K562 (cell line): ENCODE results near the gene ECE2. TPM values are rescaled to one million over a fixed set of nuclear protein-coding genes. Genes with fewer than 3 reads are reported as not detected.

Experiments used
- BRF1 ChIP-seq: IDR thresholded peaks from 3 replicates; pipeline ENCODE4 v1.6.1; 2011; ENCODE audit warnings: borderline replicate concordance, mild to moderate bottlenecking; ENCODE audit not compliant: insufficient read length; ENCODE audit errors: extremely low read depth
- DDX20 ChIP-seq: fragments of 450-650 bp; IDR thresholded peaks from 2 replicates; pipeline ENCODE4 v1.6.1; 2016; ENCODE audit warnings: missing genetic modification characterization, low read depth, mild to moderate bottlenecking, missing compliant biosample characterization, moderate library complexity
- FOSL1 ChIP-seq: fragments of 200-800 bp; sonication (Bioruptor generic); conservative IDR thresholded peaks from 2 replicates; pipeline ENCODE4 v1.6.1; 2016; ENCODE audit warnings: missing genetic modification characterization, missing compliant biosample characterization
- TEAD1 ChIP-seq, 2 experiments: fragments of 450-650 bp in 1 of 2; sonication (generic) in 1 of 2; formaldehyde crosslinking; IDR thresholded peaks; 2 replicates each; pipeline versions ENCODE4 v1.4.0 to v1.8.0; 2020 to 2022; ENCODE audit warnings: mild to moderate bottlenecking in 2 of 2, missing genetic modification reagents in 1 of 2
- polyA plus RNA-seq, 8 experiments: library from polyadenylated mRNA; depleted of rRNA in 4 of 8; stranded (reverse) in 5 of 8; unstranded in 3 of 8; fragments of >200 nt; fragmentation: Nextera tagmentation in 2 of 8; fragmentation: Illumina TruSeq in 1 of 8; extraction: Ambion mirVana in 2 of 8; extraction: Trizol in 1 of 8; gene quantifications; 2 replicates each; pipeline versions ENCODE4 v1.2.1 to v1.2.3, GENCODE V29; 2011 to 2014; ENCODE audit warnings: inconsistent platforms in 1 of 8, missing spikeins in 1 of 8
- total RNA-seq, 7 experiments: library from RNA; depleted of rRNA in 6 of 7; stranded (reverse); fragments of >200 nt in 6 of 7; fragmentation: Illumina TruSeq in 2 of 7; extraction: Trizol in 2 of 7; gene quantifications; 2 replicates each; pipeline versions ENCODE4 v1.2.1 to v1.2.3, GENCODE V29; 2011 to 2021; ENCODE audit warnings: low replicate concordance in 1 of 7
- TF ChIP-seq, protein P1 (sequence below): fragments of 450-650 bp; IDR thresholded peaks from 2 replicates; pipeline ENCODE4 v1.6.1; 2016; ENCODE audit warnings: mild to moderate bottlenecking, moderate library complexity
- TF ChIP-seq, protein P2 (sequence below): sonication (generic); formaldehyde crosslinking; IDR thresholded peaks from 2 replicates; pipeline ENCODE4 v1.8.0; 2022; ENCODE audit warnings: mild to moderate bottlenecking, low read depth, missing genetic modification reagents

ECE2 gene
- total and polyA plus RNA-seq, 9 of the 15 experiments (the other 6 are each of a cell fraction or from before 2014, with no cell fraction given) = not detected

DNA sequence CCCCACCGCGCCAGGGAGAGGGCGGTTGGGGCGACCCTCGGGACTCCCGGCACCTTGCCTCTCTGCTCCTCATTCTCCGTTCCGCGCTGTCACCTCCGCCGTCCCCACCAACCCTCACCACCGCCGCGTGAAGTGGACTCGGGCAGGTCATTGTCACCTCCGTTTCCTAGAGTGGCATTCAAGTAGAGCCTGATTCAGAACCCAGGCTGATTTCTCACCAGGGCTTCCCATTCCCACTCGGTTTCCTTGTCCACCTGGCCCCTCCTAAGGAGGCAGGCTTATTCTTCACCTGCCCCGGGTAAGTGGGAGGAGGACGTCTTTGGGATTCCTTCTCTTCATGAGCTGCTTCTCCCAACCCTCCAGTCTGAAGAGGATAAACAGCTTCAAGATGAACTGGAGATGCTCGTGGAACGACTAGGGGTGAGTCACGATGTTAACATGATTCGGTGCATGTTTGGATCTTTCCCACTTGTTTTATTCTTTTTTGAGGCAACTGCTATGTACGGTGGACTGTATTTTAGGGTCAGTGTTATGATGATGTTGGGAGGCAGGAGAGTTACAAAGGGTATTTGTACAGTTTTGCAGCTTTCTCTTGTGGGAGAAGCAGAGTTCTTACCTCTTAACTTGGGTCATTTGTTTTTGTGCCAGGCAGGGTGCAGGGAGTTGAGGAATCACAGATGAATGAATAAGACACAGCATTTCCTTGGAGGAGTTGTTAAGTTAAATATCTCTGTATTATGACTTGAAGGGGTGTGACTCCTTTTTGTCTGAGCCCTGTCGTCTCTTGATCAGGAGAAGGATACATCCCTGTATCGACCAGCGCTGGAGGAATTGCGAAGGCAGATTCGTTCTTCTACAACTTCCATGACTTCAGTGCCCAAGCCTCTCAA lies 23.9 kb downstream of the ECE2 start (continued):
- TF ChIP-seq, protein P1, sequence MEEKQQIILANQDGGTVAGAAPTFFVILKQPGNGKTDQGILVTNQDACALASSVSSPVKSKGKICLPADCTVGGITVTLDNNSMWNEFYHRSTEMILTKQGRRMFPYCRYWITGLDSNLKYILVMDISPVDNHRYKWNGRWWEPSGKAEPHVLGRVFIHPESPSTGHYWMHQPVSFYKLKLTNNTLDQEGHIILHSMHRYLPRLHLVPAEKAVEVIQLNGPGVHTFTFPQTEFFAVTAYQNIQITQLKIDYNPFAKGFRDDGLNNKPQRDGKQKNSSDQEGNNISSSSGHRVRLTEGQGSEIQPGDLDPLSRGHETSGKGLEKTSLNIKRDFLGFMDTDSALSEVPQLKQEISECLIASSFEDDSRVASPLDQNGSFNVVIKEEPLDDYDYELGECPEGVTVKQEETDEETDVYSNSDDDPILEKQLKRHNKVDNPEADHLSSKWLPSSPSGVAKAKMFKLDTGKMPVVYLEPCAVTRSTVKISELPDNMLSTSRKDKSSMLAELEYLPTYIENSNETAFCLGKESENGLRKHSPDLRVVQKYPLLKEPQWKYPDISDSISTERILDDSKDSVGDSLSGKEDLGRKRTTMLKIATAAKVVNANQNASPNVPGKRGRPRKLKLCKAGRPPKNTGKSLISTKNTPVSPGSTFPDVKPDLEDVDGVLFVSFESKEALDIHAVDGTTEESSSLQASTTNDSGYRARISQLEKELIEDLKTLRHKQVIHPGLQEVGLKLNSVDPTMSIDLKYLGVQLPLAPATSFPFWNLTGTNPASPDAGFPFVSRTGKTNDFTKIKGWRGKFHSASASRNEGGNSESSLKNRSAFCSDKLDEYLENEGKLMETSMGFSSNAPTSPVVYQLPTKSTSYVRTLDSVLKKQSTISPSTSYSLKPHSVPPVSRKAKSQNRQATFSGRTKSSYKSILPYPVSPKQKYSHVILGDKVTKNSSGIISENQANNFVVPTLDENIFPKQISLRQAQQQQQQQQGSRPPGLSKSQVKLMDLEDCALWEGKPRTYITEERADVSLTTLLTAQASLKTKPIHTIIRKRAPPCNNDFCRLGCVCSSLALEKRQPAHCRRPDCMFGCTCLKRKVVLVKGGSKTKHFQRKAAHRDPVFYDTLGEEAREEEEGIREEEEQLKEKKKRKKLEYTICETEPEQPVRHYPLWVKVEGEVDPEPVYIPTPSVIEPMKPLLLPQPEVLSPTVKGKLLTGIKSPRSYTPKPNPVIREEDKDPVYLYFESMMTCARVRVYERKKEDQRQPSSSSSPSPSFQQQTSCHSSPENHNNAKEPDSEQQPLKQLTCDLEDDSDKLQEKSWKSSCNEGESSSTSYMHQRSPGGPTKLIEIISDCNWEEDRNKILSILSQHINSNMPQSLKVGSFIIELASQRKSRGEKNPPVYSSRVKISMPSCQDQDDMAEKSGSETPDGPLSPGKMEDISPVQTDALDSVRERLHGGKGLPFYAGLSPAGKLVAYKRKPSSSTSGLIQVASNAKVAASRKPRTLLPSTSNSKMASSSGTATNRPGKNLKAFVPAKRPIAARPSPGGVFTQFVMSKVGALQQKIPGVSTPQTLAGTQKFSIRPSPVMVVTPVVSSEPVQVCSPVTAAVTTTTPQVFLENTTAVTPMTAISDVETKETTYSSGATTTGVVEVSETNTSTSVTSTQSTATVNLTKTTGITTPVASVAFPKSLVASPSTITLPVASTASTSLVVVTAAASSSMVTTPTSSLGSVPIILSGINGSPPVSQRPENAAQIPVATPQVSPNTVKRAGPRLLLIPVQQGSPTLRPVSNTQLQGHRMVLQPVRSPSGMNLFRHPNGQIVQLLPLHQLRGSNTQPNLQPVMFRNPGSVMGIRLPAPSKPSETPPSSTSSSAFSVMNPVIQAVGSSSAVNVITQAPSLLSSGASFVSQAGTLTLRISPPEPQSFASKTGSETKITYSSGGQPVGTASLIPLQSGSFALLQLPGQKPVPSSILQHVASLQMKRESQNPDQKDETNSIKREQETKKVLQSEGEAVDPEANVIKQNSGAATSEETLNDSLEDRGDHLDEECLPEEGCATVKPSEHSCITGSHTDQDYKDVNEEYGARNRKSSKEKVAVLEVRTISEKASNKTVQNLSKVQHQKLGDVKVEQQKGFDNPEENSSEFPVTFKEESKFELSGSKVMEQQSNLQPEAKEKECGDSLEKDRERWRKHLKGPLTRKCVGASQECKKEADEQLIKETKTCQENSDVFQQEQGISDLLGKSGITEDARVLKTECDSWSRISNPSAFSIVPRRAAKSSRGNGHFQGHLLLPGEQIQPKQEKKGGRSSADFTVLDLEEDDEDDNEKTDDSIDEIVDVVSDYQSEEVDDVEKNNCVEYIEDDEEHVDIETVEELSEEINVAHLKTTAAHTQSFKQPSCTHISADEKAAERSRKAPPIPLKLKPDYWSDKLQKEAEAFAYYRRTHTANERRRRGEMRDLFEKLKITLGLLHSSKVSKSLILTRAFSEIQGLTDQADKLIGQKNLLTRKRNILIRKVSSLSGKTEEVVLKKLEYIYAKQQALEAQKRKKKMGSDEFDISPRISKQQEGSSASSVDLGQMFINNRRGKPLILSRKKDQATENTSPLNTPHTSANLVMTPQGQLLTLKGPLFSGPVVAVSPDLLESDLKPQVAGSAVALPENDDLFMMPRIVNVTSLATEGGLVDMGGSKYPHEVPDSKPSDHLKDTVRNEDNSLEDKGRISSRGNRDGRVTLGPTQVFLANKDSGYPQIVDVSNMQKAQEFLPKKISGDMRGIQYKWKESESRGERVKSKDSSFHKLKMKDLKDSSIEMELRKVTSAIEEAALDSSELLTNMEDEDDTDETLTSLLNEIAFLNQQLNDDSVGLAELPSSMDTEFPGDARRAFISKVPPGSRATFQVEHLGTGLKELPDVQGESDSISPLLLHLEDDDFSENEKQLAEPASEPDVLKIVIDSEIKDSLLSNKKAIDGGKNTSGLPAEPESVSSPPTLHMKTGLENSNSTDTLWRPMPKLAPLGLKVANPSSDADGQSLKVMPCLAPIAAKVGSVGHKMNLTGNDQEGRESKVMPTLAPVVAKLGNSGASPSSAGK = peak; percentile 18; the same call in 1 of the 2 replicates
- TF ChIP-seq TEAD1 (CRISPR knock-in tag; IDR thresholded peaks at IDR 0.05) (peak in 1 of 2 experiments; percentile 49; a peak in 1 of 4 replicates), DDX20 (no peak), FOSL1 (peak; percentile 47; the same call in 1 of the 2 replicates), BRF1 (no peak)
- TF ChIP-seq, protein P2, sequence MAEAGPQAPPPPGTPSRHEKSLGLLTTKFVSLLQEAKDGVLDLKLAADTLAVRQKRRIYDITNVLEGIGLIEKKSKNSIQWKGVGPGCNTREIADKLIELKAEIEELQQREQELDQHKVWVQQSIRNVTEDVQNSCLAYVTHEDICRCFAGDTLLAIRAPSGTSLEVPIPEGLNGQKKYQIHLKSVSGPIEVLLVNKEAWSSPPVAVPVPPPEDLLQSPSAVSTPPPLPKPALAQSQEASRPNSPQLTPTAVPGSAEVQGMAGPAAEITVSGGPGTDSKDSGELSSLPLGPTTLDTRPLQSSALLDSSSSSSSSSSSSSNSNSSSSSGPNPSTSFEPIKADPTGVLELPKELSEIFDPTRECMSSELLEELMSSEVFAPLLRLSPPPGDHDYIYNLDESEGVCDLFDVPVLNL (CRISPR knock-in tag) = 0 out of 2 replicates have a peak, but pooled peaks have one; percentile 38
